IMR-90 (cell line): Measurements from ENCODE around the gene RANBP3. TPM values are rescaled to one million over a fixed set of nuclear protein-coding genes. Genes with fewer than 3 reads are reported as not detected.
A peak's percentile ranks its signal among the peaks of the same experiment; 100 is the strongest.

Source experiments
- ATAC-seq: fragments of 200-7000 bp; cut with Tn5 transposase; 2 replicates; pipeline ENCODE4 v1.9.1; 2020; ENCODE audit warnings: low read depth, mild to moderate bottlenecking, moderate library complexity
- BruUV-seq: library from RNA; stranded (reverse); fragments of 400-500 nt; replicated peaks from 2 replicates; lab custom pipeline; 2021; lab: Mats Ljungman, UMichigan
- CTCF ChIA-PET: fragments of 300-600 bp; formaldehyde crosslinking; extraction: SDS; loops from one replicate; lab custom pipeline; 2021; ENCODE audit warnings: antibody characterized with exemption; lab: Yijun Ruan, JAX
- POLR2A ChIA-PET: fragments of 300-600 bp; sonication (Branson Sonifier 250); formaldehyde crosslinking; loops from one replicate; lab custom pipeline; 2022; ENCODE audit warnings: antibody characterized with exemption; ENCODE audit not compliant: unreplicated experiment; lab: Charles Lee
- DNase-seq: peaks from one replicate; pipeline ENCODE4 v3.0.0; 2013
- H2AFZ ChIP-seq: replicated peaks from 2 replicates; pipeline ENCODE3; 2013; ENCODE audit warnings: low read length, mild to moderate bottlenecking; ENCODE audit not compliant: poor library complexity
- H2AK5ac ChIP-seq: 2 replicates; pipeline ENCODE4 v1.6.1; 2013; ENCODE audit warnings: low read depth, low read length, inconsistent platforms
- H2AK9ac ChIP-seq: replicated peaks from 2 replicates; pipeline ENCODE3; 2013; ENCODE audit warnings: mild to moderate bottlenecking, low read depth, low read length, moderate library complexity; ENCODE audit not compliant: poor library complexity
- H2BK120ac ChIP-seq: 2 replicates; pipeline ENCODE4 v1.6.1; 2013; ENCODE audit warnings: low read depth, low read length, inconsistent platforms
- H2BK15ac ChIP-seq: 3 replicates; pipeline ENCODE4 v1.6.1; 2013; ENCODE audit warnings: low read depth, low read length, inconsistent platforms
- H2BK20ac ChIP-seq: 2 replicates; pipeline ENCODE4 v1.6.1; 2013; ENCODE audit warnings: low read depth, mild to moderate bottlenecking, inconsistent platforms, low read length, moderate library complexity
- H2BK5ac ChIP-seq: 2 replicates; pipeline ENCODE4 v1.6.1; 2013; ENCODE audit warnings: mild to moderate bottlenecking, low read depth, low read length, inconsistent platforms; ENCODE audit not compliant: poor library complexity, severe bottlenecking
- H3K14ac ChIP-seq: replicated peaks from 2 replicates; pipeline ENCODE4 v1.6.1; 2013; ENCODE audit warnings: low read depth, low read length, inconsistent platforms
- H3K18ac ChIP-seq: 2 replicates; pipeline ENCODE4 v1.6.1; 2013; ENCODE audit warnings: low read depth, low read length, control low read depth
- H3K23ac ChIP-seq: 2 replicates; pipeline ENCODE4 v1.6.1; 2013; ENCODE audit warnings: low read depth, low read length, inconsistent platforms
- H3K27ac ChIP-seq: 2 replicates; pipeline ENCODE4 v1.5.1; 2013; ENCODE audit warnings: mild to moderate bottlenecking, control low read depth, low read length; ENCODE audit not compliant: insufficient read depth
- H3K27me3 ChIP-seq: 2 replicates; pipeline ENCODE4 v1.6.1; 2013; ENCODE audit warnings: low read length; ENCODE audit not compliant: control insufficient read depth, insufficient read depth
- H3K36me3 ChIP-seq: 2 replicates; pipeline ENCODE4 v1.6.1; 2013; ENCODE audit warnings: low read length, mixed read lengths; ENCODE audit not compliant: control insufficient read depth, insufficient read depth
- H3K4ac ChIP-seq: 2 replicates; pipeline ENCODE4 v1.6.1; 2013; ENCODE audit warnings: low read depth, low read length, inconsistent platforms
- H3K4me1 ChIP-seq: 2 replicates; pipeline ENCODE4 v1.6.1; 2013; ENCODE audit warnings: low read length, mixed read lengths; ENCODE audit not compliant: control insufficient read depth, insufficient read depth
- H3K4me2 ChIP-seq: 2 replicates; pipeline ENCODE4 v1.6.1; 2013; ENCODE audit warnings: low read depth, mild to moderate bottlenecking, control low read depth, low read length, moderate library complexity
- H3K4me3 ChIP-seq: 2 replicates; pipeline ENCODE4 v1.5.1; 2013; ENCODE audit warnings: low read depth, mild to moderate bottlenecking, control low read depth, low read length, moderate library complexity; ENCODE audit not compliant: insufficient read depth
- H3K56ac ChIP-seq: 2 replicates; pipeline ENCODE4 v1.6.1; 2013; ENCODE audit warnings: low read length, inconsistent platforms; ENCODE audit not compliant: insufficient read depth; ENCODE audit errors: extremely low read depth
- H3K79me1 ChIP-seq, 2 experiments: 2 replicates each; pipeline ENCODE4 v1.6.1; 2013; ENCODE audit warnings: low read length in 2 of 2, inconsistent platforms in 1 of 2, low read depth in 1 of 2
- H3K9ac ChIP-seq: 2 replicates; pipeline ENCODE4 v1.6.1; 2013; ENCODE audit warnings: low read depth, low read length, control low read depth
- H3K9me1 ChIP-seq: 2 replicates; pipeline ENCODE4 v1.6.1; 2013; ENCODE audit warnings: low read length, inconsistent platforms; ENCODE audit not compliant: insufficient read depth
- H3K9me3 ChIP-seq: 2 replicates; pipeline ENCODE4 v1.6.1; 2013; ENCODE audit warnings: low read length; ENCODE audit not compliant: control insufficient read depth, insufficient read depth
- H4K20me1 ChIP-seq: 2 replicates; pipeline ENCODE4 v1.6.1; 2013; ENCODE audit warnings: low read length, inconsistent platforms; ENCODE audit not compliant: insufficient read depth
- H4K5ac ChIP-seq: 2 replicates; pipeline ENCODE4 v1.6.1; 2013; ENCODE audit warnings: mild to moderate bottlenecking, low read depth, low read length, control low read depth
- H4K8ac ChIP-seq, 2 experiments: 2 replicates each; pipeline ENCODE4 v1.6.1; 2013; ENCODE audit warnings: low read depth in 2 of 2, low read length in 2 of 2, control low read depth in 1 of 2, inconsistent platforms in 1 of 2
- H4K91ac ChIP-seq: 2 replicates; pipeline ENCODE4 v1.6.1; 2013; ENCODE audit warnings: low read depth, low read length, inconsistent platforms; ENCODE audit not compliant: insufficient read depth
- BHLHE40 ChIP-seq: fragments of 150-350 bp; IDR thresholded peaks from 2 replicates; pipeline ENCODE4 v1.6.1; 2016; ENCODE audit warnings: mild to moderate bottlenecking, low read depth, low read length
- CEBPB ChIP-seq: IDR thresholded peaks from 2 replicates; pipeline ENCODE4 v1.6.1; 2012; ENCODE audit warnings: low read depth, low read length, improper control_type of control experiment
- CHD1 ChIP-seq: IDR thresholded peaks from 2 replicates; pipeline ENCODE4 v1.6.1; 2012; ENCODE audit warnings: low read depth, low read length, improper control_type of control experiment
- FOS ChIP-seq: fragments of 150-350 bp; IDR thresholded peaks from 2 replicates; pipeline ENCODE4 v1.6.1; 2016; ENCODE audit warnings: low read depth, low read length
- MAFK ChIP-seq: IDR thresholded peaks from 2 replicates; pipeline ENCODE4 v1.6.1; 2012; ENCODE audit warnings: low read depth, low read length, improper control_type of control experiment
- MAZ ChIP-seq: IDR thresholded peaks from 2 replicates; pipeline ENCODE4 v1.6.1; 2012; ENCODE audit warnings: low read depth, mild to moderate bottlenecking, low read length, improper control_type of control experiment, moderate library complexity, borderline replicate concordance
- NFE2L2 ChIP-seq: fragments of 150-350 bp; IDR thresholded peaks from 2 replicates; pipeline ENCODE4 v1.6.1; 2016; ENCODE audit warnings: low read depth, mild to moderate bottlenecking, low read length
- POLR2A ChIP-seq: IDR thresholded peaks from 2 replicates; pipeline ENCODE4 v1.6.1; 2012; ENCODE audit warnings: mild to moderate bottlenecking, low read depth, low read length
- RAD21 ChIP-seq: IDR thresholded peaks from 2 replicates; pipeline ENCODE4 v1.6.1; 2012; ENCODE audit warnings: low read length, improper control_type of control experiment
- RCOR1 ChIP-seq: IDR thresholded peaks from 2 replicates; pipeline ENCODE4 v1.6.1; 2012; ENCODE audit warnings: mild to moderate bottlenecking, low read length, improper control_type of control experiment; ENCODE audit not compliant: insufficient replicate concordance
- SMC3 ChIP-seq: fragments of 150-350 bp; IDR thresholded peaks from 2 replicates; pipeline ENCODE4 v1.6.1; 2016; ENCODE audit warnings: low read depth, mild to moderate bottlenecking, antibody characterized with exemption, low read length, moderate library complexity
- WGBS, 2 experiments: methylation state at CpG; one replicate each; pipeline versions ENCODE4 v1.1.5 to v1.1.7; 2013; ENCODE audit warnings: missing lambda C conversion rate in 2 of 2; ENCODE audit not compliant: insufficient read length in 1 of 2; ENCODE audit errors: extremely low coverage in 2 of 2; 5-methylcytosine and 5-hydroxymethylcytosine counted together
- dilution Hi-C: fragments of 300-500 bp; cut with HindIII; formaldehyde crosslinking; loops from one replicate; pipeline ENCODE4 v1.14.3; 2018; ENCODE audit warnings: low sequenced_read_pairs; ENCODE audit not compliant: unreplicated experiment
- in situ Hi-C: fragments of 300-500 bp; cut with MboI; formaldehyde crosslinking; loops from 3 replicates; pipeline ENCODE4 v1.14.3; 2019; ENCODE audit warnings: low sequenced_read_pairs, inconsistent platforms, mixed read lengths
- intact Hi-C: fragments of 100-400 bp; cut with micrococcal nuclease; formaldehyde crosslinking; loops from 2 replicates; pipeline ENCODE4 v1.10.0; 2022
- polyA plus RNA-seq, 3 experiments: library from polyadenylated mRNA; depleted of rRNA; stranded (reverse); fragments of >200 nt; gene quantifications; 2 replicates each; pipeline ENCODE4 v1.2.3, GENCODE V29; 2012; ENCODE audit warnings: low replicate concordance in 1 of 3
- total RNA-seq: library from RNA; depleted of rRNA; stranded (reverse); fragments of >200 nt; gene quantifications from 2 replicates; pipeline ENCODE4 v1.2.3, GENCODE V29; 2012

RANBP3 gene
- total and polyA plus RNA-seq, 2 of the 4 experiments (the other 2 are of a cell fraction): 42.5 to 111 TPM

- no peak for TF ChIP-seq NFE2L2
Measured at GRCh38 chr19:5966215-5966614, 11.7 kb downstream of the RANBP3 start (continued).

- in situ Hi-C loops (no loop called here), intact Hi-C loops (loop anchor here (10.0 kb wide), 1 partner anchor 160 kb away; the partner anchor contains the start of gene NRTN), dilution Hi-C loops (no loop called here)
- no peak overlapping the region for H3K4me2 ChIP-seq
- CTCF ChIA-PET: no interaction called here
- H2AFZ ChIP-seq: no peak overlapping the region
- H2BK120ac ChIP-seq: peak overlapping the region; percentile 87
- 0 out of 2 replicates have a peak overlapping the region, but pooled peaks have one; percentile 70 for H3K23ac ChIP-seq
- POLR2A ChIA-PET: no interaction called here
- peaks cover 7% of the 10 kb centered on the region; the same call in 1 of the 2 replicates for H3K36me3 ChIP-seq
- H2BK20ac ChIP-seq: peak overlapping the region; percentile 93
- H3K27ac ChIP-seq: peak overlapping the region; percentile 82; the same call in 1 of the 2 replicates
- peaks cover 91% of the 10 kb centered on the region for H4K20me1 ChIP-seq
- peak overlapping the region; percentile 58; the same call in 1 of the 2 replicates for H3K18ac ChIP-seq
- peak overlapping the region; percentile 80 for H4K91ac ChIP-seq
- H3K14ac ChIP-seq: peak overlapping the region; percentile 47; the same call in 1 of the 2 replicates
- no peak overlapping the region for H3K4me3 ChIP-seq
- H2BK15ac ChIP-seq: peak overlapping the region; percentile 28; the same call in 2 of the 3 replicates
- WGBS, 2 experiments: no CpG with 5 or more reads among the region's 5 CpGs
- no peak overlapping the region for H2AK9ac ChIP-seq
- TF ChIP-seq MAZ (no peak), CEBPB (no peak), SMC3 (no peak), BHLHE40 (no peak), CHD1 (no peak), RCOR1 (no peak), POLR2A (no peak), FOS (no peak), NFE2L2 (no peak), RAD21 (no peak), MAFK (no peak)
- no peak for DNase-seq
- H3K9me1 ChIP-seq: peaks cover 67% of the 10 kb centered on the region
- H4K5ac ChIP-seq: peak overlapping the region; percentile 19; the same call in 1 of the 2 replicates
- no peak overlapping the region for H2BK5ac ChIP-seq
- H3K56ac ChIP-seq: no peak overlapping the region
- BruUV-seq: no TSS peak
- peak overlapping the region; percentile 0 to 37; a peak in 1 of 4 replicates for H4K8ac ChIP-seq
- peaks cover 62% of the 10 kb centered on the region for H3K4me1 ChIP-seq
- ATAC-seq: no peak
- H3K27me3 ChIP-seq: no peaks in the 10 kb centered on the region
- peak overlapping the region; percentile 93 for H3K4ac ChIP-seq
- no peaks in the 10 kb centered on the region for H3K9me3 ChIP-seq
- H2AK5ac ChIP-seq: peak overlapping the region; percentile 97
- H3K9ac ChIP-seq: no peak overlapping the region
- H3K79me1 ChIP-seq: peaks cover 33 to 94% of the 10 kb centered on the region in 2 experiments
Measured at GRCh38 chr19:5964816-5965565, 12.9 kb downstream of the RANBP3 start.
